ENCODE data around the gene FADS6. TPM values are rescaled to one million over a fixed set of nuclear protein-coding genes. Genes with fewer than 3 reads are reported as not detected.

The FADS6 gene
- total and polyA plus RNA-seq, 2 of the 13 experiments (the other 11 are each of a cell fraction or from before 2014, with no cell fraction given): 0.11 TPM

- TF ChIP-seq HMGXB3 (CRISPR knock-in tag; IDR thresholded peaks at IDR 0.05; ENCODE audit: borderline replicate concordance): no peak
- TF ChIP-seq, protein P1, sequence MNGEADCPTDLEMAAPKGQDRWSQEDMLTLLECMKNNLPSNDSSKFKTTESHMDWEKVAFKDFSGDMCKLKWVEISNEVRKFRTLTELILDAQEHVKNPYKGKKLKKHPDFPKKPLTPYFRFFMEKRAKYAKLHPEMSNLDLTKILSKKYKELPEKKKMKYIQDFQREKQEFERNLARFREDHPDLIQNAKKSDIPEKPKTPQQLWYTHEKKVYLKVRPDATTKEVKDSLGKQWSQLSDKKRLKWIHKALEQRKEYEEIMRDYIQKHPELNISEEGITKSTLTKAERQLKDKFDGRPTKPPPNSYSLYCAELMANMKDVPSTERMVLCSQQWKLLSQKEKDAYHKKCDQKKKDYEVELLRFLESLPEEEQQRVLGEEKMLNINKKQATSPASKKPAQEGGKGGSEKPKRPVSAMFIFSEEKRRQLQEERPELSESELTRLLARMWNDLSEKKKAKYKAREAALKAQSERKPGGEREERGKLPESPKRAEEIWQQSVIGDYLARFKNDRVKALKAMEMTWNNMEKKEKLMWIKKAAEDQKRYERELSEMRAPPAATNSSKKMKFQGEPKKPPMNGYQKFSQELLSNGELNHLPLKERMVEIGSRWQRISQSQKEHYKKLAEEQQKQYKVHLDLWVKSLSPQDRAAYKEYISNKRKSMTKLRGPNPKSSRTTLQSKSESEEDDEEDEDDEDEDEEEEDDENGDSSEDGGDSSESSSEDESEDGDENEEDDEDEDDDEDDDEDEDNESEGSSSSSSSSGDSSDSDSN (CRISPR knock-in tag; IDR thresholded peaks at IDR 0.05): peak; percentile 80
- TF ChIP-seq RCOR2 (CRISPR knock-in tag; IDR thresholded peaks at IDR 0.05): 0 out of 2 replicates have a peak, but pooled peaks have one; percentile 49
- TF ChIP-seq ZFP90 (CRISPR knock-in tag; IDR thresholded peaks at IDR 0.05; ENCODE audit: borderline replicate concordance): peak; percentile 77; the same call in 1 of the 2 replicates
- TF ChIP-seq PHF8 (CRISPR knock-in tag; IDR thresholded peaks at IDR 0.05): peak; percentile 93
- TF ChIP-seq TEF (CRISPR knock-in tag; IDR thresholded peaks at IDR 0.05): peak; percentile 58; the same call in 1 of the 2 replicates
- 0 out of 2 replicates have a peak, but pooled peaks have one; percentile 66 for TF ChIP-seq ZNF510 (CRISPR knock-in tag; IDR thresholded peaks at IDR 0.05; ENCODE audit: low read depth)
- no peak for TF ChIP-seq NBN (conservative IDR thresholded peaks at IDR 0.05)
- TF ChIP-seq MAFG (CRISPR knock-in tag; IDR thresholded peaks at IDR 0.05): no peak
- no peak for TF ChIP-seq SETDB1 (CRISPR knock-in tag; IDR thresholded peaks at IDR 0.05; ENCODE audit: borderline replicate concordance)
- TF ChIP-seq HNF4G (IDR thresholded peaks at IDR 0.05; ENCODE audit: borderline replicate concordance, low read depth, low read length): no peak
- no peak for TF ChIP-seq HNF4G (CRISPR knock-in tag; IDR thresholded peaks at IDR 0.05; ENCODE audit: borderline replicate concordance, low read depth)
- TF ChIP-seq REL (CRISPR knock-in tag; conservative IDR thresholded peaks at IDR 0.05): 0 out of 2 replicates have a peak, but pooled peaks have one; percentile 93
- TF ChIP-seq EEA1 (CRISPR knock-in tag; IDR thresholded peaks at IDR 0.05; ENCODE audit: borderline replicate concordance): peak; percentile 58; the same call in 1 of the 2 replicates
- peak; percentile 91 for TF ChIP-seq RBM39 (IDR thresholded peaks at IDR 0.05; ENCODE audit: low read depth, low read length, poor library complexity, severe bottlenecking)
- peak; percentile 58 for TF ChIP-seq RAD21 (CRISPR knock-in tag; IDR thresholded peaks at IDR 0.05)
- TF ChIP-seq EED (CRISPR knock-in tag; IDR thresholded peaks at IDR 0.05): peak; percentile 85
- no peak for TF ChIP-seq ZBTB7A (CRISPR knock-in tag; IDR thresholded peaks at IDR 0.05)
- no peak; a peak in 1 of 4 replicates for TF ChIP-seq ATF4 (CRISPR knock-in tag; IDR thresholded peaks at IDR 0.05)
- TF ChIP-seq IRX3 (CRISPR knock-in tag; IDR thresholded peaks at IDR 0.05; ENCODE audit: borderline replicate concordance, low read depth): peak; percentile 96; the same call in 1 of the 2 replicates
- no peak for TF ChIP-seq ZNF775 (CRISPR knock-in tag; IDR thresholded peaks at IDR 0.05; ENCODE audit: borderline replicate concordance)
Measured at GRCh38 chr17:74872313-74873036, 21.0 kb downstream of the FADS6 start, which contains the start of gene FDXR (continued).
